Hypothalamus (tissue), 51 donors: ENCODE results near the gene LMO1.

Source experiments
- DNase-seq, 51 donors: peaks; one replicate each; lab custom pipeline; 2025; lab: John Stamatoyannopoulos, UW

LMO1 gene

DNA sequence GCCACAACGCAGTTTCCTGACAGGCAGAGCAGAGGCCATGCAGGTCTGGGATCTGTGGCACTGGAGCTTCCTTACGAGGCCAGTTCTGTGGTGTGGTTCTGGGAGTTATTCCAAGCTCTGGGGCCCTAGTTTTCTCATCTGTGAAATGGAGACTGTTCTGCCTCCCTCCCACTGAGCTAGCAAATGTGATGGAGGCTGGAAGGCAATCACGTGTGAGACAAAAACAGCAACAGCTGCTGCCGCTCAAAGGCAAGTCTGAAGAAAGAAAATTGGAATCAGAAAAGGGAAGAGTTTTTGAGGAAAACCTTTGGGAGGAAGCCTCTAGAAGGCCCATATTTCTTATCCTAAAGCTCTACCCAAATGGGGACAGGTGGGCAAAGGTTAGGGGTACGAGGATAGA, 86.5 kb downstream of the LMO1 start:
- no peak for DNase-seq
